ENCODE data around the gene VPS13D. TPM values are rescaled to one million over a fixed set of nuclear protein-coding genes. Genes with fewer than 3 reads are reported as not detected.

VPS13D gene
- total RNA-seq, 1 donor from 2014 or later: 33.6 TPM

DNA sequence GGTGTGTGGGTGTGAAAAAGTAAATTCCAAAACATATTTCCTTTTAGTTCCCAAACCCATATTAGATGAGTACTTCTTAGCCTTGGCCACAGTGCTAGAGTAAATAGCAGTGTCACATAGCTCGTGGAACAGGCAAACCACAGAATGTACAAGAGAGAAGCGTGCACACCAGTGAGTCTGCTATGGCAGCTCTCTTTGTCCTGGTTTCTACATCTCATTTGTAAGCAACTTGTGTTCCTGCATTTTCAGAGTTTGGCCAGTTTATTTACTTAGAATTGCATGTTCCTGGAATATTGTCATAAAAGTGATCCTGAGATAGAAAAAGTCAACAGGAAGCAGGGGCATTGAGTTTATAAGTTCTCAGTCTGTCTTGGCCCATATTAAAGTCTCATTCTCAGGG lies 246.1 kb downstream of the VPS13D start:
- Mint-ChIP-seq H3K4me3 (no peak overlapping the region), H3K9me3 (no peaks in the 10 kb centered on the region), H3K36me3 (ENCODE audit: low read depth) (peaks cover 42% of the 10 kb centered on the region), H3K27ac (peak overlapping the region; percentile 82), H3K27me3 (ENCODE audit: insufficient read depth) (no peaks in the 10 kb centered on the region), H3K4me1 (ENCODE audit: low read depth) (peaks cover 98% of the 10 kb centered on the region)
- DNase-seq (ENCODE audit: low spot score): no peak
- intact Hi-C loops (cut with micrococcal nuclease): no loop called here

DNA sequence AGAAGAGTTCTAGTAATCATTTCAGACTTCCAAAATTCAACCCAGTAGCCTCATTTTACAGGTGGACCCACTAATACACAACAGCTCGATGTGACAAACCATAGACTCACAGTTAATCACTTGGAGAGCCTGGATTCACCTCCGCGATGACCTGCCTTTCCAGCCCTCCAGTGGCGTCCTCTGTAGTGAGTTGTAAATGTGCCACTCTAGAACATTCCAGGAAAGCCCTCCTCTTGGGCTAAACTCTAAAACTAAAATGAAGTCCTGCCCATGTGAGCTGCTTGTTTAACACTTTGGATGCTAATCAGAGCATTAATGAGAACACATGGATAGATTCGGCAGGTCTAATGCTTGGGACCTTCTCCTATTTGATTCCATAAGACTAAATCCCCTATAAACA lies 247.5 kb downstream of the VPS13D start:
- intact Hi-C loops (cut with micrococcal nuclease): no loop called here
- H3K9me3 Mint-ChIP-seq: no peaks in the 10 kb centered on the region
- peaks cover 42% of the 10 kb centered on the region for H3K36me3 Mint-ChIP-seq (ENCODE audit: low read depth)
- H3K27me3 Mint-ChIP-seq (ENCODE audit: insufficient read depth): no peaks in the 10 kb centered on the region
- H3K4me3 Mint-ChIP-seq: peak overlapping the region; percentile 68
- no peak for DNase-seq (ENCODE audit: low spot score)
- H3K4me1 Mint-ChIP-seq (ENCODE audit: low read depth): peaks cover 95% of the 10 kb centered on the region
- H3K27ac Mint-ChIP-seq: peak overlapping the region; percentile 91

DNA sequence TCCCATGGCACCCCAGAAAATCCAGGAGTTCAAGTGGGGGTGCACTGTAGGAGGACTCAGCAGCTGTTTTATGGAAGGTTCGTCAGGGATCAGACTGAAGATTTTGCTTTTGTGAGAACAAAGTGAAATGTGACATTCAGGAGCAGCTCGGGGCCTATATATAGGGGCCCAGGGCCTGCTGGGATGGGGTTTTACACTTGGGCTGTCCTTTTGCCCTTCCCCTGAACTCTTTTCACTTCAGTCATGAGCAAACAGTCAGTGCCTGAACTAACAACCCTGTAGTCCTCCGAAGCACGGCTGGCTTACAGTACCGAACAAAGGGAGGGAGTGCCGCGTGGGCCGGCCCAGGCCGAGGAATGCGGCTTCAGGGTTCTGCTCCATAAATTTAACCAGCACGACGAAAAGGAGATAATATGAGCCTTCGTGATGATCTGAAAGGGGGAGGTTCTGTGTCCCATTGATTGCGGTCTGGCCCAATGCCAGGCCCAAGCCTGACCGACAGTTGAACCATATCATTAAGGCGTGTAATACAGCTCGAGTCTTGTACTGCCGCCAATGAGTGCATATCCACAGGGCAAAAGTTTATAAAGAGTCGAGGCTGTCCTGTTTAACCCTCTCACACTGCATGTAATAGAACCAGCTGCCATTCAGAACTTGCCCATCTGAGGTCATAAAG lies 248.2 kb downstream of the VPS13D start:
- Mint-ChIP-seq H3K27ac (peak overlapping the region; percentile 91), H3K4me3 (peak overlapping the region; percentile 68), H3K9me3 (no peaks in the 10 kb centered on the region), H3K27me3 (ENCODE audit: insufficient read depth) (no peaks in the 10 kb centered on the region), H3K36me3 (ENCODE audit: low read depth) (peaks cover 36% of the 10 kb centered on the region), H3K4me1 (ENCODE audit: low read depth) (peaks cover 88% of the 10 kb centered on the region)
- DNase-seq (ENCODE audit: low spot score): no peak
- intact Hi-C loops (cut with micrococcal nuclease): no loop called here

DNA sequence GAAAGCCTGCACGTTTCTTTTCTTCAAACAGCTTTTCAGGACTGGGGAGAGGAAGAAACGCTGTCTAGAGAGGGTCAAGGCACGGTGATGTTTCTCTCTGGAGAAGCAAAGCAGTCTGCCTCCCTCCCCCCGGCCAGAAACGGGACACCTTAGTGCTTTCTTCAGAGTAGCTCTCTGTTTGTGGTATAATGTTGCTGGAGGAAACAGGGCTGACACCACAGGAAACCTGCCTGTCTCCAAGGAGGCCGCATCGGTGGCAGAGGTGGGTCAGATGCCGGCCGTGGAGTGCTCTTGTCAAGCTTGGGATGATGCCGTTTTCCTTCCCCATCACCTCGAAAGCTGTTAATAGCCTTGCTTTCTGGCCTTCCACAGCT lies 248.8 kb downstream of the VPS13D start:
- Mint-ChIP-seq H3K27ac (peak overlapping the region; percentile 91), H3K4me3 (peak overlapping the region; percentile 68), H3K4me1 (ENCODE audit: low read depth) (peaks cover 82% of the 10 kb centered on the region), H3K36me3 (ENCODE audit: low read depth) (peaks cover 34% of the 10 kb centered on the region), H3K27me3 (ENCODE audit: insufficient read depth) (no peaks in the 10 kb centered on the region), H3K9me3 (no peaks in the 10 kb centered on the region)
- intact Hi-C loops (cut with micrococcal nuclease): no loop called here
- peak; percentile 42 for DNase-seq (ENCODE audit: low spot score)

DNA sequence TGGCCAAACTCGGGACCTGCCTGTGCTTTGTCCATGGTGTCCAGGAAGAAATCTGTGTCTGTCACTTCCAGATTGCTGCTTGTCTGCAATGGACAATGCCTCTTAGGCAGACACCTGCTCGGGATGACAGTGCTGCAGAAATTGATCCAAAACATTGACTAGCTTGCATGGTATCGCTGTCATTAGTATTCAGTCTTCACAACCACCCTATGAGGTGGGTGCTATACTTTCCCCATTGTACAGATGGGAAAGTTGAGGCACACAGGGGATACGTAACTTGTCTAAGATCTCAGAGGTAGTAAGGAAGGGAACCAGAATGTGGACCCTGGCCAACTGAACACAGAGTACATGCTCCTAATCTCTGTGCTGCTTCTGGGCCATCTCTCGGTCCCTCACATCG lies 249.5 kb downstream of the VPS13D start:
- Mint-ChIP-seq H3K4me3 (peak overlapping the region; percentile 68), H3K27ac (peak overlapping the region; percentile 29), H3K36me3 (ENCODE audit: low read depth) (peaks cover 31% of the 10 kb centered on the region), H3K4me1 (ENCODE audit: low read depth) (peaks cover 75% of the 10 kb centered on the region), H3K27me3 (ENCODE audit: insufficient read depth) (no peaks in the 10 kb centered on the region), H3K9me3 (no peaks in the 10 kb centered on the region)
- no peak for DNase-seq (ENCODE audit: low spot score)
- intact Hi-C loops (cut with micrococcal nuclease): no loop called here

DNA sequence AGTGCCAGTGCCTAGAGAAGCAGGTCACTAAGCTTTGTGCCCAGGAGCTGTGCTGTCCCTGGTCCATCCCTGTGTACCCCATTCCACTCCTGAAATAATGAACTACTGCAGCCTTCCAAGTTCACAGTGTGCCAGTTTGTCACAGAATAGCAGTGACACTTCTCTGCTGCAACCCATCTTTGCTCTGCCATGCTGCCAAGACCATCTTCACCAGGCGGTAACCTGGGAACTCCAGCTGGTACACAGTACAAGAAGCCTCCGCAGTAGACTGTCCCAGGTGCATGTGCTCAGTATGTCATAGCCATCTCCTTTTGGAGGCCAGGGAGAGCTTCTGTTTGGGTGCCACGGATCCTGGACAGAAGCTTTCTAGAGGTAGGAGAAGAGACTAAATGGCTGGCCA lies 250.2 kb downstream of the VPS13D start:
- Mint-ChIP-seq H3K27ac (peak overlapping the region; percentile 61), H3K9me3 (no peaks in the 10 kb centered on the region), H3K36me3 (ENCODE audit: low read depth) (peaks cover 35% of the 10 kb centered on the region), H3K27me3 (ENCODE audit: insufficient read depth) (no peaks in the 10 kb centered on the region), H3K4me1 (ENCODE audit: low read depth) (peaks cover 68% of the 10 kb centered on the region), H3K4me3 (no peak overlapping the region)
- intact Hi-C loops (cut with micrococcal nuclease): no loop called here
- no peak for DNase-seq (ENCODE audit: low spot score)

DNA sequence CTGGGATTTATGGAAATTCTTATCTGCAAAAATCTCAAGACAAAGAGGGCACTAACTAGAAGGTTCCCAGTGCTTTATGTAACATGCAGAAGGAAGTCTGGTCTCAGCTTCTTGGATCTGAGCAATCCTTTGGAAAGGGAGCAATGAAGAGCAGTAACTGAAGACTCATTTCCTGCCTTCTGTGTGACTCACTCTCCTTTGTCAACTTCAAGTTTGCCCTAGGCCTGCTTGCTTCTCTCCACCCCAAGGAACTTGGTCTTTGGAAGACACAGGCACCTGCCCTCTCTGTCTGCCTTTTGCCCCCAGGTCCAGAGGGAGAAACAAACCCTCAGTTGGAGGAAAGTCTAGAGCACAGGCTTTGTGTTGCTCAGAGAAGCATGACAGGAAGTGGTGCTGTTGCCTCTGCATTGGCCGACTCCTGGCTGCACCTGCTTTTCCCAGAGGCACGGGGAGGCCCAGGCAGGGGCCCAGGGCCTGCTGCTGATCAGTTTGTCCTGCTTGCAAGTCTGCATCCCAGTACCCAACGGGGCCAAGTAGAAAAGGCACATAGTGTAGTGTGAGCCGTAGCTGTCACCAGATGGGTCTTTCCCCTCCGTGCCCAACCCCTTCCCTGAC lies 251.0 kb downstream of the VPS13D start:
- H3K27ac Mint-ChIP-seq: peak overlapping the region; percentile 86
- H3K4me1 Mint-ChIP-seq (ENCODE audit: low read depth): peaks cover 60% of the 10 kb centered on the region
- no peaks in the 10 kb centered on the region for H3K27me3 Mint-ChIP-seq (ENCODE audit: insufficient read depth)
- no peak for DNase-seq (ENCODE audit: low spot score)
- H3K36me3 Mint-ChIP-seq (ENCODE audit: low read depth): peaks cover 35% of the 10 kb centered on the region
- intact Hi-C loops (cut with micrococcal nuclease): no loop called here
- no peaks in the 10 kb centered on the region for H3K9me3 Mint-ChIP-seq
- H3K4me3 Mint-ChIP-seq: peak overlapping the region; percentile 15

DNA sequence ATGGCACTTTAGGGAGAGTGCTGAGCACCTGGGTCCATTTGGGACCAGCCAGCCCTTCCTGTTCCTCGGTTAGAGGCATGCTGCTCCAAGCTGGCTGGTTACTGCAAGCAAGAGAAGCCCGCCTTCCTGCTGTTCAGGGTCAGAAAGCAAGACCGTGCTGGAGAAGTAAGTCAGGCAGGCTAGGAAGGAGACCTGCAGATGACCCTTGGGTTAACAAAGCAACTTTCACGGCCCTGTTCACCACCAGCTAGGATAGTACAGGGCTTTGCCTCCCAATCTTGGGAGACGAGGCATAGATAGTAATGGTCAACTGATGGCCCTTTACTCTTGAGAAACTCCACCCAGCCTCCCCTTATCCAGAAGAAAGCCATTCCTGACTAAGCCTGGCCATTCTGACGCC lies 252.1 kb downstream of the VPS13D start:
- peaks cover 28% of the 10 kb centered on the region for H3K36me3 Mint-ChIP-seq (ENCODE audit: low read depth)
- intact Hi-C loops (cut with micrococcal nuclease): no loop called here
- no peak for DNase-seq (ENCODE audit: low spot score)
- peaks cover 49% of the 10 kb centered on the region for H3K4me1 Mint-ChIP-seq (ENCODE audit: low read depth)
- no peaks in the 10 kb centered on the region for H3K27me3 Mint-ChIP-seq (ENCODE audit: insufficient read depth)
- H3K9me3 Mint-ChIP-seq: no peaks in the 10 kb centered on the region
- H3K4me3 Mint-ChIP-seq: no peak overlapping the region
- no peak overlapping the region for H3K27ac Mint-ChIP-seq

DNA sequence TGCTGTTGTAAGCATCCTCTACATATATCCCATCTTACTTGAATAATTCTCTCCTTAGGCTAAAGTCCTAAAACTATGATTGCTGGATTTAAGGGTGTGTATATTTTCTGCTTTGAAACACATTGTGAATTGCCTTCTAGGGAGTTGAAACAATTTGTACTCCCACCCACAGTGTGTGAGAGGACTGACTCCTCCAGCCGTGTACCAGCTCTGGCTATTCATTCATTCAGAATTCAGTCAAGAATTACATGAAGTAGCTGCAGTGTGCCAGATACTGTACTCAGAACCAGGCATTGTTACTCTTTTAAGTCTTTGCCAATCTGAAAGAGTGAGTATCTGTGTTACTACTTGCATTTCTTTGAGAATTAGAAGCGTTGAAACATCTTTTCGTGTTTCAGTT lies 253.2 kb downstream of the VPS13D start:
- DNase-seq (ENCODE audit: low spot score): no peak
- H3K9me3 Mint-ChIP-seq: no peaks in the 10 kb centered on the region

DNA sequence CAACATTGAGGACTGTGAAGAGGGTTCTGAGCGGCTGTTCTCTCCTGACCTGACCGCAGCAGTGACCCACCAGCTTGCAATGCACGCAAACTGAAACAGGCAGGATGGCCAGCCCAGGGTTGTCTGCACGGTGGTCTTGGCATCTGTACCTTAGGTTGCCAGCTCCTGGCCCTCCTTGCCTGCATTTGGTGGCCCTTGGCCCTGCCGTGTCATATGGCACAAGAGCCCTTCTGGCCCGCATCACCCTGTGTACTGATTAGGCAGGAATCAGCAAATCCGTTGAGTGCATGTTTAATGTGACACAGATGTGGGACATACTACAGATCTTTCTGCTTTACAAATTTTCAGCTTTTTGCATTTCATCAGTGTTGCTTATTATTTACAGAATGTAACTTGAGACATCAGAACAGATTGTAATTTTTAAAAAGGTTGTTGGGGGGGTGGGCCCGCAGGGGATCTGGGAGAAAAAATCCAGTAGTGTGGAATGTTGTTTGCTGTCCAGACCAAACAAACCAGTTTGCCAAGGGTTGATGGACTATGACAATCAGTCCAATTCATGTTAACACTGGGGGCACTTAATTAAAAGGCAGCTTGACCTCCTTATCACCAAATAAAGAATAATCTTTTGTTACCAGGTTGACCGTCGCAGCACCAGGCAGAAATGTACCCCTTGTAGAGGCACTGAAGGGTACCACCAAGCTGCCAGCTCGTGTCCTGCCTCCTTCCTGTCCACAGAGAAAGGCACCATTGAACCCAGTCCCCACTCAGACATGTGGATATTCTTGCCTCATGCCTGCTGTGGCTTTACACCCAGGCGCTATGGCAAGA lies 255.6 kb downstream of the VPS13D start:
- DNase-seq (ENCODE audit: low spot score): no peak
- no peaks in the 10 kb centered on the region for H3K9me3 Mint-ChIP-seq
- peaks cover 15% of the 10 kb centered on the region for H3K36me3 Mint-ChIP-seq (ENCODE audit: low read depth)
- no peak overlapping the region for H3K4me3 Mint-ChIP-seq
- H3K4me1 Mint-ChIP-seq (ENCODE audit: low read depth): peaks cover 14% of the 10 kb centered on the region
- no peak overlapping the region for H3K27ac Mint-ChIP-seq
- H3K27me3 Mint-ChIP-seq (ENCODE audit: insufficient read depth): no peaks in the 10 kb centered on the region
- intact Hi-C loops (cut with micrococcal nuclease): no loop called here

More for the DNA sequence above, 253.2 kb downstream of the VPS13D start:
- no peak overlapping the region for H3K4me3 Mint-ChIP-seq
- H3K4me1 Mint-ChIP-seq (ENCODE audit: low read depth): peaks cover 38% of the 10 kb centered on the region
- H3K27me3 Mint-ChIP-seq (ENCODE audit: insufficient read depth): no peaks in the 10 kb centered on the region
- H3K27ac Mint-ChIP-seq: no peak overlapping the region
- peaks cover 19% of the 10 kb centered on the region for H3K36me3 Mint-ChIP-seq (ENCODE audit: low read depth)
- intact Hi-C loops (cut with micrococcal nuclease): no loop called here

DNA sequence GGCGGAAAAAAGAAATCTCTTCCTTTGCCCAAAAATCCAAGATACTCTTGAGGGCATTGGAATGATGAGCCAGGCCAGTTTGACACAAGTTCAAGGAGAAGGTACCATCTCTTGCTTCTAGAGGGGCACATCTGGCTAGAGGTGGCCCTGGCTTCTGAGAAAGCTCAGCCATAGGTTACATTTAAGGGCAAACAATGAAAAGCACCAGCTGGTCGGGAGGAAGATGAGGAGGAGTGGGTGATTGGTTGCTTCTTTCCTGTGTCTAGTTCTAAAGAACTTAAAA lies 256.2 kb downstream of the VPS13D start:
- no peak for DNase-seq (ENCODE audit: low spot score)
- Mint-ChIP-seq H3K27ac (no peak overlapping the region), H3K4me1 (ENCODE audit: low read depth) (peaks cover 8% of the 10 kb centered on the region), H3K36me3 (ENCODE audit: low read depth) (peaks cover 13% of the 10 kb centered on the region), H3K4me3 (no peak overlapping the region), H3K27me3 (ENCODE audit: insufficient read depth) (no peaks in the 10 kb centered on the region), H3K9me3 (no peaks in the 10 kb centered on the region)
- intact Hi-C loops (cut with micrococcal nuclease): no loop called here

DNA sequence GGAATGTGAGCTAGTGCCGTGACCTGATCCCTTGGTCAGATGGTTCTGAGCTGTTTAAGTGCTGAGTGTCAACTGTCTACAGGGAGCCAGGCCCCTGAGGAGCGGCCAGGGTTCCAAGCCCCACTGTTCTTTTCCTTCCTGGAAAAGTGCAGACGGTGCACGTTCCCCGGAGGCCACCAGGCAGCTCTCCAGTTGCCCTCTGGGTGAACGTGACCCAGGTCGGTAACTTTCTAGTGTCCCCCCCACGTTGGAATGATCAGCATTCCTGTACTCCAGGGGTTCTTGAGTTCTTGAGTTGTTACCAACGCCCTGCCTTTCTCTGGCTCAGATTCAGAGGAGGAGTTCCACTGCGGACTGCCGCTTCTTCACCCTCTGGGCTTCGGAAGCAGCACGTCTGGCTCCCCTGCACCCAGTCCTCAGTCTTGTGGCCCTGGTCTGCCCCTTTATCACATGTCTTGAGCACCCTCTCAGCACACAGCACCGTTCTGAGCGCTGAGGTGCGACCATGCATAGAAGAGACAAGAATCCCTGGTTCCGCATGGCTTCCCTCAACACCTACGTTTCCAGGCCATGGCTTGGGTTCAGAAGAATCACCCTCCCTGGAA lies 256.7 kb downstream of the VPS13D start:
- Mint-ChIP-seq H3K4me1 (ENCODE audit: low read depth) (peaks cover 3% of the 10 kb centered on the region), H3K27me3 (ENCODE audit: insufficient read depth) (no peaks in the 10 kb centered on the region), H3K36me3 (ENCODE audit: low read depth) (peaks cover 16% of the 10 kb centered on the region), H3K4me3 (no peak overlapping the region), H3K9me3 (no peaks in the 10 kb centered on the region), H3K27ac (no peak overlapping the region)
- no peak for DNase-seq (ENCODE audit: low spot score)
- intact Hi-C loops (cut with micrococcal nuclease): no loop called here

DNA sequence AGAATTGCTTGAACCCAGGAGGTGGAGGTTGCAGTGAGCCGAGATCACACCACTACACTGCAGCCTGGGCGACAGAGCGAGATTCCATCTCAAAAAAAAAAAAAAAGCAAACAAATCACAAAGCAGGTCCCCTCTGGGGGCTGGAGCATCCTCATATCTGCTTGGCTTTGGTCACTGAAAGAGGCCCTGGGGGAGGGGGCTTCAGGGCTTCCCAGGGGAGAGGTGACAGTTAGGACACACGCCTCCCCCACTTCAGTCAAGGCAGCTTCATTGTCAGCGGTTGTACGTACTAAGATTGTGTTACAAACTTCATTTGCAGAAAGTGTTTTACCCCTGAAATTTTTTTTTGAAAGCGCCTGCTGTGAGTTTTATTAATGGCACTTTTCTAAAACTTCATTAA lies 257.7 kb downstream of the VPS13D start:
- H3K9me3 Mint-ChIP-seq: no peaks in the 10 kb centered on the region
- no peak overlapping the region for H3K27ac Mint-ChIP-seq
- intact Hi-C loops (cut with micrococcal nuclease): no loop called here
- peaks cover 16% of the 10 kb centered on the region for H3K36me3 Mint-ChIP-seq (ENCODE audit: low read depth)
- no peak overlapping the region for H3K4me3 Mint-ChIP-seq
- H3K27me3 Mint-ChIP-seq (ENCODE audit: insufficient read depth): no peaks in the 10 kb centered on the region
- no peaks in the 10 kb centered on the region for H3K4me1 Mint-ChIP-seq (ENCODE audit: low read depth)
- no peak for DNase-seq (ENCODE audit: low spot score)

All from activated T-helper 1 cell treated with anti-CD3 and anti-CD28 coated beads, Interleukin-12 subunit alpha, Interleukin-12 subunit beta, Interleukin-2, Interleukin-4 antibody, amounts not matched to agents 30 ng/mL and 10 ng/mL and 1 ng/mL, durations not matched to agents 14 hours and 24 hours and 36 hours (primary cell).